GM20000 (cell line): ENCODE results near the gene VAT1L.
"Not testable (repeated sequence)": the region's sequence is repeated elsewhere in the genome, so short reads cannot be mapped to it uniquely, and the experiment has no call there.

ENCODE experiments used
- DNase-seq: peaks from one replicate; pipeline ENCODE4 v3.0.0; 2012; ENCODE audit warnings: low spot score
- CTCF ChIP-seq: IDR thresholded peaks from 2 replicates; pipeline ENCODE4 v1.5.1; 2012; ENCODE audit warnings: mild to moderate bottlenecking, control low read depth; ENCODE audit errors: extremely low read depth, missing control alignments

The VAT1L gene

GRCh38 chr16:77938913-77939312 lies 150.5 kb downstream of the VAT1L start:
- TF ChIP-seq CTCF, result no peak
- no peak for DNase-seq

- TF ChIP-seq CTCF, result no peak
- DNase-seq, result no peak
Observed at GRCh38 chr16:77939968-77940367, 151.6 kb downstream of the VAT1L start.

- DNase-seq, result no peak
- TF ChIP-seq CTCF, result no peak
Observed at GRCh38 chr16:77943801-77944200, 155.4 kb downstream of the VAT1L start.

GRCh38 chr16:77944631-77945030 lies 156.3 kb downstream of the VAT1L start:
- TF ChIP-seq CTCF, result no peak
- DNase-seq, result no peak

- no peak for DNase-seq
- no peak for TF ChIP-seq CTCF
Observed at GRCh38 chr16:77945126-77945525, 156.8 kb downstream of the VAT1L start.

- no peak for TF ChIP-seq CTCF
- DNase-seq, result no peak
Observed at GRCh38 chr16:77946823-77947222, 158.5 kb downstream of the VAT1L start.

GRCh38 chr16:77947590-77947989 lies 159.2 kb downstream of the VAT1L start:
- not testable (repeated sequence) for DNase-seq

GRCh38 chr16:77948835-77949234 lies 160.5 kb downstream of the VAT1L start:
- no peak for DNase-seq
- no peak for TF ChIP-seq CTCF
